HepG2 (cell line): Measurements from ENCODE around the gene MAP3K2. TPM values are rescaled to one million over a fixed set of nuclear protein-coding genes. Genes with fewer than 3 reads are reported as not detected.

Experiments
- ARID2 ChIP-seq: sonication (generic); formaldehyde crosslinking; IDR thresholded peaks from 2 replicates; pipeline ENCODE4 v1.8.1; 2022; ENCODE audit warnings: mild to moderate bottlenecking, missing genetic modification reagents, borderline replicate concordance
- ARNT ChIP-seq: fragments of 450-650 bp; IDR thresholded peaks from 2 replicates; pipeline ENCODE4 v1.6.1; 2017
- ATF3 ChIP-seq: sonication (generic); formaldehyde crosslinking; IDR thresholded peaks from 2 replicates; pipeline ENCODE4 v1.4.0; 2020; ENCODE audit warnings: missing genetic modification reagents
- CSRNP1 ChIP-seq: sonication (generic); formaldehyde crosslinking; IDR thresholded peaks from 2 replicates; pipeline ENCODE4 v1.8.1; 2023; ENCODE audit warnings: mild to moderate bottlenecking, missing genetic modification reagents
- FOXC1 ChIP-seq: sonication (generic); formaldehyde crosslinking; IDR thresholded peaks from 2 replicates; pipeline ENCODE4 v1.8.0; 2022; ENCODE audit warnings: mild to moderate bottlenecking, missing genetic modification reagents, borderline replicate concordance
- HCFC1 ChIP-seq: fragments of 150-350 bp; IDR thresholded peaks from 2 replicates; pipeline ENCODE4 v1.6.1; 2014; ENCODE audit warnings: low read depth, low read length
- KDM5A ChIP-seq: fragments of 200-600 bp; sonication (generic); IDR thresholded peaks from 2 replicates; pipeline ENCODE4 v1.7.0; 2018; ENCODE audit warnings: antibody characterized with exemption, mild to moderate bottlenecking, low read length, borderline replicate concordance
- MEIS1 ChIP-seq: sonication (generic); formaldehyde crosslinking; IDR thresholded peaks from 2 replicates; pipeline ENCODE4 v1.9.0; 2021; ENCODE audit warnings: mild to moderate bottlenecking, missing genetic modification reagents, moderate library complexity, borderline replicate concordance
- NR2F1 ChIP-seq, 2 experiments: fragments of 450-650 bp in 1 of 2; formaldehyde crosslinking in 1 of 2; IDR thresholded peaks; 2 replicates each; pipeline versions ENCODE4 v1.5.0 to v1.6.1; 2016 to 2020; ENCODE audit warnings: mild to moderate bottlenecking in 1 of 2, missing compliant biosample characterization in 1 of 2, missing genetic modification reagents in 1 of 2, moderate library complexity in 1 of 2
- POGZ ChIP-seq: sonication (generic); formaldehyde crosslinking; IDR thresholded peaks from 2 replicates; pipeline ENCODE4 v1.4.0; 2020; ENCODE audit warnings: mild to moderate bottlenecking, missing genetic modification reagents
- STAG1 ChIP-seq: sonication (generic); formaldehyde crosslinking; IDR thresholded peaks from 2 replicates; pipeline ENCODE4 v1.4.0; 2020; ENCODE audit warnings: missing genetic modification reagents
- ZNF142 ChIP-seq: sonication (generic); formaldehyde crosslinking; IDR thresholded peaks from 2 replicates; pipeline ENCODE4 v1.4.0; 2020; ENCODE audit warnings: missing genetic modification reagents
- ZNF317 ChIP-seq: sonication (generic); formaldehyde crosslinking; IDR thresholded peaks from 2 replicates; pipeline ENCODE4 v1.5.0; 2020; ENCODE audit warnings: mild to moderate bottlenecking, missing genetic modification reagents
- ZNF670 ChIP-seq: sonication (generic); formaldehyde crosslinking; IDR thresholded peaks from 2 replicates; pipeline ENCODE4 v1.8.0; 2022; ENCODE audit warnings: mild to moderate bottlenecking, missing genetic modification reagents, borderline replicate concordance
- ZNF788 ChIP-seq: sonication (generic); formaldehyde crosslinking; IDR thresholded peaks from 2 replicates; pipeline ENCODE4 v1.5.0; 2020; ENCODE audit warnings: mild to moderate bottlenecking, missing genetic modification reagents, borderline replicate concordance
- polyA plus RNA-seq, 8 experiments: library from polyadenylated mRNA; depleted of rRNA in 3 of 8; stranded (reverse) in 7 of 8; unstranded in 1 of 8; fragments of >200 nt; fragmentation: Illumina TruSeq in 4 of 8; extraction: Trizol in 4 of 8; gene quantifications; 2 replicates each; pipeline versions ENCODE4 v1.2.1 to v1.2.3, GENCODE V29; 2011 to 2016; ENCODE audit warnings: low read depth in 4 of 8, missing spikeins in 1 of 8, mixed read lengths in 1 of 8; ENCODE audit not compliant: insufficient read depth in 1 of 8
- total RNA-seq, 5 experiments: library from RNA; depleted of rRNA; stranded (reverse); fragments of >200 nt; fragmentation: Illumina TruSeq; extraction: Trizol; gene quantifications; 2 replicates each; pipeline ENCODE4 v1.2.3, GENCODE V29; 2016; ENCODE audit warnings: low read depth in 1 of 5
- TF ChIP-seq, protein P1 (sequence below): sonication (generic); formaldehyde crosslinking; IDR thresholded peaks from 2 replicates; pipeline ENCODE4 v1.4.0; 2020; ENCODE audit warnings: missing genetic modification reagents
- TF ChIP-seq, protein P2 (sequence below): sonication (generic); formaldehyde crosslinking; IDR thresholded peaks from 2 replicates; pipeline ENCODE4 v1.4.0; 2020; ENCODE audit warnings: mild to moderate bottlenecking, low read depth, missing genetic modification reagents

MAP3K2 gene
- total and polyA plus RNA-seq, 2 of the 13 experiments (the other 11 are each of a cell fraction or from before 2014, with no cell fraction given): 12.2 to 37.2 TPM

- peak; percentile 99 for TF ChIP-seq ATF3
- no peak for TF ChIP-seq HCFC1
- TF ChIP-seq ZNF670: peak; percentile 82; the same call in 1 of the 2 replicates
- peak; percentile 34; the same call in 1 of the 2 replicates for TF ChIP-seq FOXC1 (CRISPR knock-in tag)
- no peak; the same call in 1 of the 2 replicates for TF ChIP-seq STAG1 (CRISPR knock-in tag)
- no peak for TF ChIP-seq KDM5A
- no peak for TF ChIP-seq ARNT
- TF ChIP-seq, protein P1, sequence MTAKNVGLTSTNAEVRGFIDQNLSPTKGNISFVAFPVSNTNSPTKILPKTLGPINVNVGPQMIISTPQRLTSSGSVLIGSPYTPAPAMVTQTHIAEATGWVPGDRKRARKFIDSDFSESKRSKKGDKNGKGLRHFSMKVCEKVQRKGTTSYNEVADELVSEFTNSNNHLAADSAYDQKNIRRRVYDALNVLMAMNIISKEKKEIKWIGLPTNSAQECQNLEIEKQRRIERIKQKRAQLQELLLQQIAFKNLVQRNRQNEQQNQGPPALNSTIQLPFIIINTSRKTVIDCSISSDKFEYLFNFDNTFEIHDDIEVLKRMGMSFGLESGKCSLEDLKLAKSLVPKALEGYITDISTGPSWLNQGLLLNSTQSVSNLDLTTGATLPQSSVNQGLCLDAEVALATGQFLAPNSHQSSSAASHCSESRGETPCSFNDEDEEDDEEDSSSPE: peak; percentile 81
- TF ChIP-seq NR2F1 (CRISPR knock-in tag; IDR thresholded peaks at IDR 0.05): no peak
- 0 out of 2 replicates have a peak, but pooled peaks have one; percentile 25 for TF ChIP-seq ZNF142 (CRISPR knock-in tag)
- TF ChIP-seq ARID2 (CRISPR knock-in tag): no peak
- no peak for TF ChIP-seq CSRNP1 (CRISPR knock-in tag)
- peak; percentile 29; the same call in 1 of the 2 replicates for TF ChIP-seq POGZ (CRISPR knock-in tag)
- TF ChIP-seq ZNF317 (CRISPR knock-in tag): peak; percentile 81
- TF ChIP-seq, protein P2, sequence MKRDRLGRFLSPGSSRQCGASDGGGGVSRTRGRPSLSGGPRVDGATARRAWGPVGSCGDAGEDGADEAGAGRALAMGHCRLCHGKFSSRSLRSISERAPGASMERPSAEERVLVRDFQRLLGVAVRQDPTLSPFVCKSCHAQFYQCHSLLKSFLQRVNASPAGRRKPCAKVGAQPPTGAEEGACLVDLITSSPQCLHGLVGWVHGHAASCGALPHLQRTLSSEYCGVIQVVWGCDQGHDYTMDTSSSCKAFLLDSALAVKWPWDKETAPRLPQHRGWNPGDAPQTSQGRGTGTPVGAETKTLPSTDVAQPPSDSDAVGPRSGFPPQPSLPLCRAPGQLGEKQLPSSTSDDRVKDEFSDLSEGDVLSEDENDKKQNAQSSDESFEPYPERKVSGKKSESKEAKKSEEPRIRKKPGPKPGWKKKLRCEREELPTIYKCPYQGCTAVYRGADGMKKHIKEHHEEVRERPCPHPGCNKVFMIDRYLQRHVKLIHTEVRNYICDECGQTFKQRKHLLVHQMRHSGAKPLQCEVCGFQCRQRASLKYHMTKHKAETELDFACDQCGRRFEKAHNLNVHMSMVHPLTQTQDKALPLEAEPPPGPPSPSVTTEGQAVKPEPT (CRISPR knock-in tag): no peak
- TF ChIP-seq MEIS1 (CRISPR knock-in tag): no peak
- peak; percentile 79; the same call in 1 of the 2 replicates for TF ChIP-seq ZNF788 (CRISPR knock-in tag)
Measured at GRCh38 chr2:127408004-127408806, 20.4 kb upstream of the MAP3K2 start (continued).
